ENCODE data around the gene DSCAML1. TPM values are rescaled to one million over a fixed set of nuclear protein-coding genes. Genes with fewer than 3 reads are reported as not detected.

Gene DSCAML1
- total RNA-seq, 1 donor from 2014 or later: 0.09 TPM

DNA sequence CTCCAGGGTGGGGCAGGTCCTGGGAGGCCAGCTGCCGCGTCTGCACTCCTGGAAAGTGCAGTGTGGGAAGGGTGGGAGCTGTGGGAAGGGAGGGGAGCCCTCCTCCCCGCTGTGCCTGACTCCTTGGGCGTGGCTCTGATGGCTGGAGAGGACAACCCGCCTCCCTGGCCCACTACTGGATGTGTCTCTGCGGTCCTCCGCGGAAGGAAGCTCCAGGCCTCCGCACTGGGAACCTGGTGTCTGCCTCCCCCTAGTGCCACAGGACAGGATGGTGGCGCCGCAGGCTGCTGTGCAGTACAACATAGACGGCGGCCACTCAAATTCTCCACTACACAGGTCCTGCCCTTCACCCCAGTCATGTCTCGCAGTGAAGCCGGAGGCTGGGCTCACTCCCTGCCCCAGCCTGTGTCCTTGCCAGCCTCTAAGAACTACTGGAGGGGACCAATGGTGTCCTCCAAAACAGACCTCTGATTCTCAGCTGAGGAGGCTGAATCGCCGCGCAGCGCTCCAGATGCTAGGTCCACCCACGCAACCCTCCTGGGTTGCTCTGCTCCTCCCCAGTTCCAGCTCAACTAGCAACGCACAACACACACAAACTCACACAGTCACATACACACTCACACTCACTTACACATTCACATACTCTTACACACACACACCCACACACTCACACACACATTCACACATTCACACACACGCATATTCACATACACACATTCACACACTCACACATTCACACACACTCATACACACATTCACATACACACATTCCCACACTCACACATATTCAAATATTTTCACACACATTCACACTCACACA lies 12.4 kb upstream of the DSCAML1 start:
- Mint-ChIP-seq H3K9me3 (no peaks in the 10 kb centered on the region), H3K27me3 (ENCODE audit: low read depth) (peaks cover 43% of the 10 kb centered on the region), H3K4me3 (no peak overlapping the region), H3K27ac (ENCODE audit: unreplicated experiment) (no peak overlapping the region), H3K36me3 (ENCODE audit: low read depth) (no peaks in the 10 kb centered on the region), H3K4me1 (peaks cover 14% of the 10 kb centered on the region)
- DNase-seq (ENCODE audit: low read depth, low spot score): peak; percentile 66
- TF ChIP-seq, protein P1, sequence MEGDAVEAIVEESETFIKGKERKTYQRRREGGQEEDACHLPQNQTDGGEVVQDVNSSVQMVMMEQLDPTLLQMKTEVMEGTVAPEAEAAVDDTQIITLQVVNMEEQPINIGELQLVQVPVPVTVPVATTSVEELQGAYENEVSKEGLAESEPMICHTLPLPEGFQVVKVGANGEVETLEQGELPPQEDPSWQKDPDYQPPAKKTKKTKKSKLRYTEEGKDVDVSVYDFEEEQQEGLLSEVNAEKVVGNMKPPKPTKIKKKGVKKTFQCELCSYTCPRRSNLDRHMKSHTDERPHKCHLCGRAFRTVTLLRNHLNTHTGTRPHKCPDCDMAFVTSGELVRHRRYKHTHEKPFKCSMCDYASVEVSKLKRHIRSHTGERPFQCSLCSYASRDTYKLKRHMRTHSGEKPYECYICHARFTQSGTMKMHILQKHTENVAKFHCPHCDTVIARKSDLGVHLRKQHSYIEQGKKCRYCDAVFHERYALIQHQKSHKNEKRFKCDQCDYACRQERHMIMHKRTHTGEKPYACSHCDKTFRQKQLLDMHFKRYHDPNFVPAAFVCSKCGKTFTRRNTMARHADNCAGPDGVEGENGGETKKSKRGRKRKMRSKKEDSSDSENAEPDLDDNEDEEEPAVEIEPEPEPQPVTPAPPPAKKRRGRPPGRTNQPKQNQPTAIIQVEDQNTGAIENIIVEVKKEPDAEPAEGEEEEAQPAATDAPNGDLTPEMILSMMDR (conservative IDR thresholded peaks at IDR 0.05): peak; percentile 73

DNA sequence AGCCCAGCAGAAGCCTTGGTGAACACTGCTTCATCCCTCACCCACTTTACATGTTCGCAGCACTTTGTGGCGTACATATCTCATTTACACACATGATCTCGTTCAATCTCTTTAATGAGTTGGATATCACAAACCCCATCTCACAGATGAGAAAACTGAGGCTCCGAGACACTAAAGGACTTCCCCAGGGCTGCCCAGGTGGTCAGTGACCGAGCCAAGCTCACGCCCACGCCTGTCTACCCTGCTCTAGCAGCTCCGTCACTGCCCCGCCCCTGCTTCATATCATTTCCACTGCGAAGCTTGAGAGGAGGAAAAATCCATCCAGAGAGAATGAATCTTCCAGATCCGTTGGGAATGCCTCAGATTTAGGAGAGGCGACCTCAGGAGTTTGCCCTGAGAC lies 11.8 kb upstream of the DSCAML1 start:
- no peak for DNase-seq (ENCODE audit: low read depth, low spot score)
- no peak overlapping the region for H3K27ac Mint-ChIP-seq (ENCODE audit: unreplicated experiment)
- no peaks in the 10 kb centered on the region for H3K9me3 Mint-ChIP-seq
- H3K4me3 Mint-ChIP-seq: no peak overlapping the region
- H3K4me1 Mint-ChIP-seq: peaks cover 12% of the 10 kb centered on the region
- TF ChIP-seq, protein P1 (conservative IDR thresholded peaks at IDR 0.05): no peak
- no peaks in the 10 kb centered on the region for H3K36me3 Mint-ChIP-seq (ENCODE audit: low read depth)
- peaks cover 43% of the 10 kb centered on the region for H3K27me3 Mint-ChIP-seq (ENCODE audit: low read depth)

- Mint-ChIP-seq H3K4me3 (no peak overlapping the region), H3K9me3 (no peaks in the 10 kb centered on the region), H3K36me3 (ENCODE audit: low read depth) (no peaks in the 10 kb centered on the region), H3K27me3 (ENCODE audit: low read depth) (peaks cover 47% of the 10 kb centered on the region), H3K4me1 (peaks cover 12% of the 10 kb centered on the region), H3K27ac (ENCODE audit: unreplicated experiment) (no peak overlapping the region)
- TF ChIP-seq, protein P1 (conservative IDR thresholded peaks at IDR 0.05): peak; percentile 92
- peak; percentile 82 for DNase-seq (ENCODE audit: low read depth, low spot score)
Observed at GRCh38 chr11:117807482-117808327, 10.7 kb upstream of the DSCAML1 start.

GRCh38 chr11:117806846-117807245 lies 9.8 kb upstream of the DSCAML1 start:
- DNase-seq (ENCODE audit: low read depth, low spot score): no peak
- Mint-ChIP-seq H3K4me3 (no peak overlapping the region), H3K9me3 (no peaks in the 10 kb centered on the region), H3K27me3 (ENCODE audit: low read depth) (peaks cover 49% of the 10 kb centered on the region), H3K36me3 (ENCODE audit: low read depth) (no peaks in the 10 kb centered on the region), H3K4me1 (peaks cover 12% of the 10 kb centered on the region), H3K27ac (ENCODE audit: unreplicated experiment) (no peak overlapping the region)
- TF ChIP-seq, protein P1 (conservative IDR thresholded peaks at IDR 0.05): no peak

DNA sequence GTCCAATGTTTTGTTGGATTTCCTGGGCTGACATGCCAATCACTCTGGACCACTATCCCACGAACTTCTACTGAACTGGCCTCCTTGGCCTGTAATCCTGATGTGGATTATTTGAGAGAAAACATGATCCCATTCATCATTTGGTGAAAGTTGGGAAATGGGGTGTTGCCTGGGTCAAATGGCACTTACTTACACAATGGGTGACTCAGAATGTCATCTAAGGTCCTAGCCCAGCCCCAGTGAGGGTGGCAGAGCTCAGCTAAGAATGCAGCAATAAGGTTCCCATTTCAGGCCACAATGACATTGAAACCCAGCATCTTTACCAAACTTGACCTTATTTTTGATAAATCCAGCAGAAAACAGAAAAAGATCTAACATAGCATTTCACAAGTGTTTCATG lies 8.0 kb upstream of the DSCAML1 start:
- Mint-ChIP-seq H3K36me3 (ENCODE audit: low read depth) (no peaks in the 10 kb centered on the region), H3K9me3 (no peaks in the 10 kb centered on the region), H3K27me3 (ENCODE audit: low read depth) (peaks cover 49% of the 10 kb centered on the region), H3K27ac (ENCODE audit: unreplicated experiment) (no peak overlapping the region), H3K4me1 (peaks cover 12% of the 10 kb centered on the region), H3K4me3 (no peak overlapping the region)
- TF ChIP-seq, protein P1 (conservative IDR thresholded peaks at IDR 0.05): no peak
- DNase-seq (ENCODE audit: low read depth, low spot score): no peak

All from neural crest cell (in vitro differentiated cells).